Measurements from ENCODE around the gene ASPA. TPM values are rescaled to one million over a fixed set of nuclear protein-coding genes. Genes with fewer than 3 reads are reported as not detected.

The ASPA gene
- polyA plus RNA-seq, 1 experiment = not detected

- H3K27me3 ChIP-seq (ENCODE audit: control insufficient read depth, insufficient read depth, low read length) = no peaks in the 10 kb centered on the region; the same call in 1 of the 2 replicates
- H3K4me3 ChIP-seq (ENCODE audit: low read depth, low read length) = no peak overlapping the region
- no peak for DNase-seq (ENCODE audit: low read depth)
- no peaks in the 10 kb centered on the region for H3K36me3 ChIP-seq (ENCODE audit: control insufficient read depth, insufficient read depth, low read length)
- POLR2A ChIA-PET = no interaction called here
- CTCF ChIA-PET = no interaction called here
- TF ChIP-seq, protein P1, sequence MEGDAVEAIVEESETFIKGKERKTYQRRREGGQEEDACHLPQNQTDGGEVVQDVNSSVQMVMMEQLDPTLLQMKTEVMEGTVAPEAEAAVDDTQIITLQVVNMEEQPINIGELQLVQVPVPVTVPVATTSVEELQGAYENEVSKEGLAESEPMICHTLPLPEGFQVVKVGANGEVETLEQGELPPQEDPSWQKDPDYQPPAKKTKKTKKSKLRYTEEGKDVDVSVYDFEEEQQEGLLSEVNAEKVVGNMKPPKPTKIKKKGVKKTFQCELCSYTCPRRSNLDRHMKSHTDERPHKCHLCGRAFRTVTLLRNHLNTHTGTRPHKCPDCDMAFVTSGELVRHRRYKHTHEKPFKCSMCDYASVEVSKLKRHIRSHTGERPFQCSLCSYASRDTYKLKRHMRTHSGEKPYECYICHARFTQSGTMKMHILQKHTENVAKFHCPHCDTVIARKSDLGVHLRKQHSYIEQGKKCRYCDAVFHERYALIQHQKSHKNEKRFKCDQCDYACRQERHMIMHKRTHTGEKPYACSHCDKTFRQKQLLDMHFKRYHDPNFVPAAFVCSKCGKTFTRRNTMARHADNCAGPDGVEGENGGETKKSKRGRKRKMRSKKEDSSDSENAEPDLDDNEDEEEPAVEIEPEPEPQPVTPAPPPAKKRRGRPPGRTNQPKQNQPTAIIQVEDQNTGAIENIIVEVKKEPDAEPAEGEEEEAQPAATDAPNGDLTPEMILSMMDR (IDR thresholded peaks at IDR 0.05; ENCODE audit: insufficient read depth, low read depth, low read length) = no peak
Measured at GRCh38 chr17:3506054-3506453, 30.3 kb downstream of the ASPA start.

DNA sequence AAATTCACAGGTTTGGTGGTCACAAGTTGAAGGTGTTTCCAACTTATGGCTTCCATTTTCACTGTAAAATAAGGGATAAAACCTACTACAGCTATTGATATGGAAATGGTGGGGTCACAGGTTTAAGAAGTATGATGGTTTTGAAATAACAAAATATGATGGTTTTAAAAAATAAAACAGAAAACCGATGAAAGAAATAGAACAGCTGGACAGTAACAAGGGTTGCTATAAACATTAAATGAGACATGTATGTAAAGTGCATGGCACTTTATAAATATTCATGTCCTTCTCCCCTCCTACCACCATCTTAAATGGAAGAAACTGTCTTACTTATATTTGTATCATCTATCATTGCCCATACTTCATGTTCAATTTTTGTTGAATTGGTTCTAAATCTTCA is 31.3 kb downstream of the ASPA start:
- DNase-seq (ENCODE audit: low read depth) = no peak
- Histone ChIP-seq H3K36me3 (ENCODE audit: control insufficient read depth, insufficient read depth, low read length) (no peaks in the 10 kb centered on the region), H3K4me3 (ENCODE audit: low read depth, low read length) (no peak overlapping the region), H3K27me3 (ENCODE audit: control insufficient read depth, insufficient read depth, low read length) (no peaks in the 10 kb centered on the region; the same call in 1 of the 2 replicates)
- TF ChIP-seq, protein P1 (IDR thresholded peaks at IDR 0.05; ENCODE audit: insufficient read depth, low read depth, low read length) = no peak
- ChIA-PET POLR2A (no interaction called here), CTCF (no interaction called here)

DNA sequence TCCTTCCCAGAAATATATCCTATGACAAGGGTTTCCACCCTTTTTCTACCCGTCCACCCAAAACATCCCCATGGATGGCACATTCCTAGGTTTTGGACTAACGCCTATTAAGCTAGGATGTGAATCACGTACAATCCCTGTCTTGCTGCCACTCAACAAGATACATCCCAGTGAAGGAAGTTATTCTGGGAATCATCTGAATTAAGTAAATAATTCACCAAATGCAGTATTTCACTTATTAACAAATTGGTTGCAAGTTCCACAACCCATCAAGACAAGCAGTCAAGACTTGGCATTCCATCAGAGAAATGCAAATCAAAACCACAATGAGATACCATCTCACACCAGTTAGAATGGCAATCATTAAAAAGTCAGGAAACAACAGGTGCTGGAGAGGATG is 32.1 kb downstream of the ASPA start:
- no peak overlapping the region for H3K4me3 ChIP-seq (ENCODE audit: low read depth, low read length)
- ChIA-PET CTCF (no interaction called here), POLR2A (no interaction called here)
- TF ChIP-seq, protein P1 (IDR thresholded peaks at IDR 0.05; ENCODE audit: insufficient read depth, low read depth, low read length) = no peak
- H3K36me3 ChIP-seq (ENCODE audit: control insufficient read depth, insufficient read depth, low read length) = no peaks in the 10 kb centered on the region
- DNase-seq (ENCODE audit: low read depth) = no peak
- no peaks in the 10 kb centered on the region; the same call in 1 of the 2 replicates for H3K27me3 ChIP-seq (ENCODE audit: control insufficient read depth, insufficient read depth, low read length)

GRCh38 chr17:3510090-3510489 is 34.3 kb downstream of the ASPA start:
- TF ChIP-seq, protein P1 (IDR thresholded peaks at IDR 0.05; ENCODE audit: insufficient read depth, low read depth, low read length) = no peak
- no peaks in the 10 kb centered on the region for H3K36me3 ChIP-seq (ENCODE audit: control insufficient read depth, insufficient read depth, low read length)
- H3K4me3 ChIP-seq (ENCODE audit: low read depth, low read length) = no peak overlapping the region
- no peaks in the 10 kb centered on the region; the same call in 1 of the 2 replicates for H3K27me3 ChIP-seq (ENCODE audit: control insufficient read depth, insufficient read depth, low read length)
- DNase-seq (ENCODE audit: low read depth) = no peak
- ChIA-PET POLR2A (no interaction called here), CTCF (no interaction called here)

- CTCF ChIA-PET = interaction anchor here (0.6 to 1.6 kb wide), 2 partner anchors 12 to 1895 kb away, joined by 3 to 7 read pairs; no protein-coding TSS in a partner anchor
- DNase-seq (ENCODE audit: low read depth) = peak; percentile 33
- Histone ChIP-seq H3K4me3 (ENCODE audit: low read depth, low read length) (no peak overlapping the region), H3K27me3 (ENCODE audit: control insufficient read depth, insufficient read depth, low read length) (no peaks in the 10 kb centered on the region), H3K36me3 (ENCODE audit: control insufficient read depth, insufficient read depth, low read length) (no peaks in the 10 kb centered on the region)
- POLR2A ChIA-PET = no interaction called here
- TF ChIP-seq, protein P1 (IDR thresholded peaks at IDR 0.05; ENCODE audit: insufficient read depth, low read depth, low read length) = no peak
Measured at GRCh38 chr17:3511852-3512504, 36.2 kb downstream of the ASPA start.

Data from BJ (cell line).